Choroid plexus epithelial cell (primary cell): Measurements from ENCODE around the gene NDRG4.

Experiments
- DNase-seq: peaks from one replicate; pipeline ENCODE4 v3.0.0-alpha.2; 2010; ENCODE audit warnings: low read depth
- H3K4me3 ChIP-seq: 2 replicates; pipeline ENCODE4 v1.5.1; 2011; ENCODE audit warnings: low read depth, mild to moderate bottlenecking, control low read depth, low read length, moderate library complexity
- TF ChIP-seq, protein P1 (sequence below): conservative IDR thresholded peaks from 2 replicates; pipeline ENCODE4 v1.5.1; 2011; ENCODE audit warnings: low read depth, mild to moderate bottlenecking, control low read depth, inconsistent platforms, low read length, moderate library complexity

NDRG4 gene

DNA sequence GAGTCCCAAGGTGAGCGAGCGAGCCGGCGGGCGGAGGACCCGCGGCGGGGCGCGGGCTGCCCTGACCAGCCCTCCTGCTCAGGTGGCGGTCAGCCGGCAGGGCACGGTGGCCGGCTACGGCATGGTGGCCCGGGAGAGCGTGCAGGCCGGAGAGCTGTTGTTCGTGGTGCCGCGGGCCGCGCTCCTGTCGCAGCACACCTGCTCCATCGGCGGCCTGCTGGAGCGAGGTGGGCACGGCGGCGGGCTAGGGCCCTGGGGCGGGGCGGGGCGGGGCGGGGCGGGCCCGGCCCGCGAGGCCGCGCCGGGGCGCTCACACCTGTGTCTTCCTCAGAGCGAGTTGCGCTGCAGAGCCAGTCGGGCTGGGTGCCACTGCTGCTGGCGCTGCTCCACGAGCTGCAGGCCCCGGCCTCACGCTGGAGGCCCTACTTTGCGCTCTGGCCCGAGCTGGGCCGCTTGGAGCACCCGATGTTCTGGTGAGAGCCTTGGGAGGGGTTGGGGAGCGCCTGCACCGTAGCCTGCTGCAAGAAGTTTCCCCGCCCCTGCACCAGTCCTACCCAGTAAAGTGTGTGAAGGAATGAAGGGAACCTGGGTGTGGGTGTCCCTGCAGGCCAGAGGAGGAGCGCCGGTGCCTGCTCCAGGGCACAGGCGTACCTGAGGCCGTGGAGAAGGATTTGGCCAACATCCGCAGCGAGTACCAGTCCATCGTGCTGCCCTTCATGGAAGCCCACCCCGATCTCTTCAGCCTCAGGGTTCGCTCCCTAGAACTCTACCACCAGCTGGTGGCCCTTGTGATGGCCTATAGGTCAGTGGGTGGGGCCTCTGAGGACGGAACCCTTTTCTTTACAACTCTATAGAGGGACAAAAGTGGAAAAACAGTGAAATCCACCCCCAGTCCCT is 16.2 kb downstream of the NDRG4 start:
- H3K4me3 ChIP-seq: peak overlapping the region; percentile 81
- TF ChIP-seq, protein P1, sequence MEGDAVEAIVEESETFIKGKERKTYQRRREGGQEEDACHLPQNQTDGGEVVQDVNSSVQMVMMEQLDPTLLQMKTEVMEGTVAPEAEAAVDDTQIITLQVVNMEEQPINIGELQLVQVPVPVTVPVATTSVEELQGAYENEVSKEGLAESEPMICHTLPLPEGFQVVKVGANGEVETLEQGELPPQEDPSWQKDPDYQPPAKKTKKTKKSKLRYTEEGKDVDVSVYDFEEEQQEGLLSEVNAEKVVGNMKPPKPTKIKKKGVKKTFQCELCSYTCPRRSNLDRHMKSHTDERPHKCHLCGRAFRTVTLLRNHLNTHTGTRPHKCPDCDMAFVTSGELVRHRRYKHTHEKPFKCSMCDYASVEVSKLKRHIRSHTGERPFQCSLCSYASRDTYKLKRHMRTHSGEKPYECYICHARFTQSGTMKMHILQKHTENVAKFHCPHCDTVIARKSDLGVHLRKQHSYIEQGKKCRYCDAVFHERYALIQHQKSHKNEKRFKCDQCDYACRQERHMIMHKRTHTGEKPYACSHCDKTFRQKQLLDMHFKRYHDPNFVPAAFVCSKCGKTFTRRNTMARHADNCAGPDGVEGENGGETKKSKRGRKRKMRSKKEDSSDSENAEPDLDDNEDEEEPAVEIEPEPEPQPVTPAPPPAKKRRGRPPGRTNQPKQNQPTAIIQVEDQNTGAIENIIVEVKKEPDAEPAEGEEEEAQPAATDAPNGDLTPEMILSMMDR: no peak
- no peak for DNase-seq

DNA sequence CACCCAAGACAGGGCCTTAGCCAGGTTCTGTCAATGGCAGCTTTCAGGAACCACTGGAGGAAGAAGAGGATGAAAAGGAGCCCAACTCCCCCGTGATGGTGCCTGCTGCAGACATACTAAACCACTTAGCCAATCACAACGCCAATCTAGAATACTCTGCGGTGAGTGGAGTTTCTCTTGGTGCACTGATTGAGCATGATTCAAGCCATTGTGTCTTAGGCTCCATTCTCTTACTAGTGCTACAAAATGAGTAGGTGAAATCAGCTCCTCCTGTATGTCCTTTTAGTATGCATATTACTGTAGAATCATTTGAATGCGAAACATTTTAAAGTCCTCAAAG is 16.8 kb downstream of the NDRG4 start:
- TF ChIP-seq, protein P1: no peak
- H3K4me3 ChIP-seq: no peak overlapping the region
- DNase-seq: no peak

DNA sequence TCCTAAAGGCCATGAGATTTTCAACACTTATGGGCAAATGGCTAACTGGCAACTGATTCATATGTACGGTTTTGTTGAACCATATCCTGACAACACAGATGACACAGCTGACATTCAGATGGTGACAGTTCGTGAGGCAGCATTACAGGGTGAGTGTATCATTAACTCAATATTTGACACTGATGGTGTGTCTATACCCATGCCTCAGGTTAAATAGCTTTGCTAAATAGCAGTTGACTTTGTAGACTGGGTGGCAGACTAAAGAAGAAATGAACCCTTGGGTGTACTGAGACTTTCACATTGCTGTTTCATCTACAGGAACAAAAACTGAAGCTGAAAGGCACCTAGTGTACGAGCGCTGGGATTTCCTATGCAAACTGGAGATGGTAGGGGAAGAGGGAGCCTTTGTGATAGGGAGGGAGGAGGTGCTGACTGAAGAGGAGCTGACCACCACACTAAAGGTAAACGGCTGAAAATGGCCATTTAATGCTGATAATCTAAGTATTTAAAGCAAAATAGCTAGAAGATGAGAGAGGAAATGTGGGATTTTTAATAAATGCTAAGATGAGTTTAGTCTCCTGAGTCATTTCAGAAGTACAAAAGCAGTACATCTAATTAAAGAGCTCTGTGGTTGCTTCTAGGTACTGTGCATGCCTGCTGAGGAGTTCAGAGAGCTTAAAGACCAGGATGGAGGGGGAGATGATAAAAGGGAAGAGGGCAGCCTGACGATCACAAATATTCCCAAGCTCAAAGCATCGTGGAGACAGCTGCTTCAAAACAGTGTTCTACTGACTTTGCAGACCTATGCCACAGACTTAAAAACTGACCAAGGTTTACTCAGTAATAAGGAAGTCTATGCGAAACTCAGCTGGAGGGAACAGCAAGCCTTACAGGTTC is 18.4 kb downstream of the NDRG4 start:
- H3K4me3 ChIP-seq: no peak overlapping the region
- TF ChIP-seq, protein P1: no peak
- DNase-seq: no peak

DNA sequence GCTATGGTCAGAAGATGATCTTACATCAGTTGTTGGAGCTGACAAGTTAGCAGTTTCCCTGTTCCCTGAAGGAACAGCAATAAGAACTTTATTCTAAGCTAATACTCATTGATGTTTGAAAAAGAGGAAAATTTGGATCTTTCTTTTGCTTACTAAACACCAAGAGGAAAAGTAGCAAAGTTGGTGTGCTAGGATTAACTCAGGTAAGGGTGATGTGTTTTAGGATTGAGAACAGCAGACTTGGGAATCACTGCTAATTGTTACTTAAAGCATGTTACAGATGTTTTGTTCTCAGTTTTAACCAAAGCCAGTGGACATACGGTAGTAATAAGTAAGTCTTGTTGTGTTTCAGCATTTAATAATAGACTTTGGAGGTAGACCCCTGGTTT is 19.0 kb downstream of the NDRG4 start:
- H3K4me3 ChIP-seq: no peak overlapping the region
- DNase-seq: no peak
- TF ChIP-seq, protein P1: no peak

DNA sequence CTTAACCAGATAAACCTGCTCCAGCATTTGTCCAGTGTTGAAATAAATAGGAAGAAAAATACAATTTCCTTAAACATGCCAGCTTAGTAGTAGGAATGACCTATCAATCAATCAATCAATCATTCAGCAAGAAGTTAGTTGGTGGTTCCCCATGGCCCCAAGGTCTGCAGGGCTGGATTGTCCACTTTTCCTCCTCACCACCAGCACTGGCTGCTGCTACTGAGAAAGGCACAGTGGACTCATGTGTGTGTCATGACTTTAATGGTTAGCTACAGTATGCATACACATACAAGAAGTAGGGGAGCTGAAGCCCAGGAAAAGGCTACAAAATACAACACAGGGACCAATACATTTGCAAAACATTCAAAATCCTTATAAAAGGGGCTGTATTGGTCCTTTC is 19.8 kb downstream of the NDRG4 start:
- no peak overlapping the region for H3K4me3 ChIP-seq
- DNase-seq: no peak
- TF ChIP-seq, protein P1: no peak

DNA sequence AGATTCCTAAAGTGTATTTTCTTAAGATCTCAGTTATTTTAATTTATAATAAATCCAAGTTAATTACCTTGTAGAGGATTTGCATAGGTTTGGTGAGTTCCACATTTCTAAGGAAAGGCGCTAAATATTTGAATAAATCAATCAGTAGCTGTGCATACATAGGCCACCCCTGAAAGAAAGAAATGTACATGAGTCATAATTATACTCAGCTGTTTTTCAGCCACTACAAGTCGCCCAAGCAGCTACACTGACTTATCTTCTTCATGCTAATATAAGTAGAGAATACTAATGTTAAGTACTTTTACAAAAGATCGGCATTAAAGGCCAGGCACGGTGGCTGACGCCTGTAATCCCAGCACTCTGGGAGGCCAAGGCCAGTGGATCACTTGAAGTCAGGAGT is 30.2 kb downstream of the NDRG4 start:
- no peak overlapping the region for H3K4me3 ChIP-seq
- DNase-seq: no peak
- TF ChIP-seq, protein P1: no peak
